HCT116 (cell line): ENCODE results near the gene KDM3B. TPM values are rescaled to one million over a fixed set of nuclear protein-coding genes. Genes with fewer than 3 reads are reported as not detected.

Experiments used
- ATAC-seq: fragments of 200-7000 bp; cut with Tn5 transposase; 2 replicates; pipeline ENCODE4 v1.9.1; 2020; ENCODE audit warnings: mild to moderate bottlenecking, moderate library complexity
- BruUV-seq: library from RNA; stranded (reverse); fragments of 400-500 nt; replicated peaks from 2 replicates; lab custom pipeline; 2021; lab: Mats Ljungman, UMichigan
- CTCF ChIA-PET: fragments of 300-600 bp; sonication (Branson Sonifier 250); formaldehyde crosslinking; loops from one replicate; lab custom pipeline; 2021; ENCODE audit warnings: antibody characterized with exemption; lab: Charles Lee
- POLR2A ChIA-PET: fragments of 300-600, 350-600 bp; sonication (Branson Sonifier 250); formaldehyde crosslinking; loops from one replicate; lab custom pipeline; 2021; ENCODE audit warnings: antibody characterized with exemption; lab: Charles Lee
- RAD21 ChIA-PET, 2 experiments: fragments of 300-600 bp; sonication (Branson Sonifier 250); formaldehyde crosslinking; loops; one replicate each; lab custom pipeline; 2023; ENCODE audit warnings: low total read pairs in 2 of 2; ENCODE audit not compliant: uncharacterized antibody in 2 of 2, unreplicated experiment in 2 of 2, low non-redundant PET in 1 of 2; lab: Charles Lee
- DNase-seq: peaks from one replicate; pipeline ENCODE4 v3.0.0-alpha.2; 2010; ENCODE audit warnings: low read depth, low spot score
- H2AFZ ChIP-seq: fragments of 200-600 bp; shearing (Covaris generic), sonication (generic); 2 replicates; pipeline ENCODE4 v1.6.1; 2017; ENCODE audit warnings: low read depth, mixed run types, mixed read lengths, antibody characterized with exemption, low read length; ENCODE audit not compliant: poor library complexity, severe bottlenecking
- H3K27ac ChIP-seq: 2 replicates; pipeline ENCODE4 v1.5.1; 2012; ENCODE audit warnings: low read depth, low read length
- H3K27me3 ChIP-seq: fragments of 200-600 bp; sonication (generic); 2 replicates; pipeline ENCODE4 v1.6.1; 2016; ENCODE audit warnings: mixed run types, low read length, mixed read lengths; ENCODE audit not compliant: insufficient read depth
- H3K36me3 ChIP-seq, 2 experiments: fragments of 200-500 bp in 1 of 2; fragments of 200-600 bp in 1 of 2; sonication (Bioruptor generic) in 1 of 2; sonication (generic) in 1 of 2; 2 replicates each; pipeline versions ENCODE4 v1.5.1 to v1.6.1; 2014 to 2016; ENCODE audit warnings: low read length in 2 of 2, inconsistent platforms in 1 of 2, mixed read lengths in 1 of 2, mixed run types in 1 of 2; ENCODE audit not compliant: insufficient read depth in 2 of 2, control insufficient read depth in 1 of 2
- H3K4me1 ChIP-seq, 2 experiments: fragments of 200-600 bp in 1 of 2; sonication (generic) in 1 of 2; 2 replicates each; pipeline versions ENCODE4 v1.5.1 to v1.6.1; 2012 to 2017; ENCODE audit warnings: low read length in 2 of 2, inconsistent platforms in 1 of 2, mild to moderate bottlenecking in 1 of 2, mixed read lengths in 1 of 2, mixed run types in 1 of 2, moderate library complexity in 1 of 2; ENCODE audit not compliant: insufficient read depth in 2 of 2, control insufficient read depth in 1 of 2
- H3K4me2 ChIP-seq: fragments of 200-600 bp; sonication (generic); 2 replicates; pipeline ENCODE4 v1.6.1; 2017; ENCODE audit warnings: mixed run types, low read length, mixed read lengths
- H3K4me3 ChIP-seq, 2 experiments: fragments of 200-600 bp in 1 of 2; sonication (generic) in 1 of 2; replicated peaks in 1 of 2; 2 replicates each; pipeline ENCODE4 v1.5.1; 2011 to 2016; ENCODE audit warnings: low read length in 2 of 2, control low read depth in 1 of 2, low read depth in 1 of 2, mild to moderate bottlenecking in 1 of 2, mixed read lengths in 1 of 2, mixed run types in 1 of 2
- H3K79me2 ChIP-seq: fragments of 200-600 bp; sonication (generic); 2 replicates; pipeline ENCODE4 v1.6.1; 2017; ENCODE audit warnings: mild to moderate bottlenecking, mixed run types, low read length, moderate library complexity, mixed read lengths; ENCODE audit not compliant: insufficient read depth
- H3K9ac ChIP-seq: fragments of 200-600 bp; sonication (generic); 2 replicates; pipeline ENCODE4 v1.6.1; 2016; ENCODE audit warnings: low read length, mixed read lengths
- H3K9me2 ChIP-seq: fragments of 200-600 bp; sonication (generic), shearing (Covaris generic); 2 replicates; pipeline ENCODE4 v1.6.1; 2017; ENCODE audit warnings: mixed run types, mild to moderate bottlenecking, moderate library complexity; ENCODE audit not compliant: insufficient read depth
- H3K9me3 ChIP-seq, 2 experiments: fragments of 200-500 bp in 1 of 2; fragments of 200-600 bp in 1 of 2; sonication (Bioruptor generic) in 1 of 2; sonication (generic) in 1 of 2; 2 replicates each; pipeline ENCODE4 v1.6.1; 2014 to 2017; ENCODE audit warnings: low read length in 2 of 2, mixed read lengths in 2 of 2, inconsistent platforms in 1 of 2, low read depth in 1 of 2, mild to moderate bottlenecking in 1 of 2, mixed run types in 1 of 2, moderate library complexity in 1 of 2; ENCODE audit not compliant: control insufficient read depth in 1 of 2, insufficient read depth in 1 of 2
- H4K20me1 ChIP-seq: fragments of 200-600 bp; sonication (generic), shearing (Covaris generic); 2 replicates; pipeline ENCODE4 v1.6.1; 2017; ENCODE audit warnings: mixed run types, mild to moderate bottlenecking, moderate library complexity; ENCODE audit not compliant: insufficient read depth
- CBX3 ChIP-seq: IDR thresholded peaks from 2 replicates; pipeline ENCODE4 v1.6.1; 2012; ENCODE audit warnings: low read depth
- ELF1 ChIP-seq: IDR thresholded peaks from 2 replicates; pipeline ENCODE4 v1.6.1; 2012; ENCODE audit warnings: low read depth, borderline replicate concordance
- EZH2 ChIP-seq: fragments of 200-600 bp; sonication (generic); IDR thresholded peaks from 2 replicates; pipeline ENCODE4 v1.6.1; 2017; ENCODE audit warnings: antibody characterized with exemption, mixed run types
- EZH2phosphoT487 ChIP-seq: fragments of 200-600 bp; IDR thresholded peaks from 2 replicates; pipeline ENCODE4 v1.6.1; 2018; ENCODE audit warnings: antibody characterized with exemption, borderline replicate concordance
- FOSL1 ChIP-seq: IDR thresholded peaks from 2 replicates; pipeline ENCODE4 v1.6.1; 2012; ENCODE audit warnings: low read depth
- JUND ChIP-seq: IDR thresholded peaks from 2 replicates; pipeline ENCODE4 v1.6.1; 2012
- POLR2A ChIP-seq: IDR thresholded peaks from 2 replicates; pipeline ENCODE4 v1.7.0; 2011; ENCODE audit warnings: borderline replicate concordance; ENCODE audit not compliant: insufficient read depth, insufficient read length; ENCODE audit errors: extremely low read depth
- YY1 ChIP-seq: IDR thresholded peaks from 2 replicates; pipeline ENCODE4 v1.6.1; 2011; ENCODE audit warnings: low read length, low read depth, moderate library complexity, mild to moderate bottlenecking; ENCODE audit not compliant: insufficient replicate concordance; ENCODE audit errors: extremely low read depth
- intact Hi-C: fragments of 100-400 bp; cut with micrococcal nuclease; formaldehyde crosslinking; loops from 2 replicates; pipeline ENCODE4 v1.10.0; 2022
- total RNA-seq: library from RNA; stranded (reverse); gene quantifications from one replicate; pipeline ENCODE4 v1.2.1, GENCODE V29; 2021; ENCODE audit not compliant: unreplicated experiment
- TF ChIP-seq, protein P1 (sequence below), 3 experiments: fragments of 200-600 bp in 1 of 3; sonication (generic) in 1 of 3; IDR thresholded peaks in 2 of 3; conservative IDR thresholded peaks in 1 of 3; 2 replicates each; pipeline ENCODE4 v1.5.1; 2012 to 2017; ENCODE audit warnings: low read depth in 2 of 3, low read length in 2 of 3, antibody characterized with exemption in 1 of 3, borderline replicate concordance in 1 of 3, control low read depth in 1 of 3, mild to moderate bottlenecking in 1 of 3, mixed read lengths in 1 of 3, mixed run types in 1 of 3, moderate library complexity in 1 of 3; ENCODE audit not compliant: insufficient read depth in 1 of 3
- TF ChIP-seq, protein P2 (sequence below): IDR thresholded peaks from 2 replicates; pipeline ENCODE4 v1.6.1; 2012

Gene KDM3B
- total RNA-seq, 1 experiment from 2014 or later, result 65.1 TPM

- no peaks in the 10 kb centered on the region for H3K9me3 ChIP-seq
- H3K36me3 ChIP-seq, result peaks cover 16 to 17% of the 10 kb centered on the region in 2 experiments
- H3K27ac ChIP-seq, result no peak overlapping the region
- no peak for DNase-seq
- H3K4me3 ChIP-seq, result peak overlapping the region in 1 of 2 experiments; percentile 55; a peak in 1 of 4 replicates
- ChIA-PET CTCF (no interaction called here), RAD21 (no interaction called here), POLR2A (interaction anchor here (0.9 kb wide), 1 partner anchor 18 kb away, joined by 3 read pairs; no protein-coding TSS in a partner anchor)
- no peaks in the 10 kb centered on the region for H4K20me1 ChIP-seq
- no peak overlapping the region for H3K9ac ChIP-seq
- peak overlapping the region; percentile 70 for H3K4me2 ChIP-seq
- H3K9me2 ChIP-seq, result no peaks in the 10 kb centered on the region
- intact Hi-C loops, result no loop called here
- no peaks in the 10 kb centered on the region for H3K27me3 ChIP-seq
- peak; percentile 15 for ATAC-seq
- no peak overlapping the region for H2AFZ ChIP-seq
- no peaks in the 10 kb centered on the region for H3K79me2 ChIP-seq
- BruUV-seq, result no TSS peak
- TF ChIP-seq EZH2phosphoT487, result no peak
- no peak for TF ChIP-seq CBX3
- no peak for TF ChIP-seq JUND
- TF ChIP-seq POLR2A, result no peak
- TF ChIP-seq EZH2, result no peak
- no peak for TF ChIP-seq ELF1
- no peak for TF ChIP-seq FOSL1
- TF ChIP-seq YY1, result no peak
- TF ChIP-seq, protein P1, sequence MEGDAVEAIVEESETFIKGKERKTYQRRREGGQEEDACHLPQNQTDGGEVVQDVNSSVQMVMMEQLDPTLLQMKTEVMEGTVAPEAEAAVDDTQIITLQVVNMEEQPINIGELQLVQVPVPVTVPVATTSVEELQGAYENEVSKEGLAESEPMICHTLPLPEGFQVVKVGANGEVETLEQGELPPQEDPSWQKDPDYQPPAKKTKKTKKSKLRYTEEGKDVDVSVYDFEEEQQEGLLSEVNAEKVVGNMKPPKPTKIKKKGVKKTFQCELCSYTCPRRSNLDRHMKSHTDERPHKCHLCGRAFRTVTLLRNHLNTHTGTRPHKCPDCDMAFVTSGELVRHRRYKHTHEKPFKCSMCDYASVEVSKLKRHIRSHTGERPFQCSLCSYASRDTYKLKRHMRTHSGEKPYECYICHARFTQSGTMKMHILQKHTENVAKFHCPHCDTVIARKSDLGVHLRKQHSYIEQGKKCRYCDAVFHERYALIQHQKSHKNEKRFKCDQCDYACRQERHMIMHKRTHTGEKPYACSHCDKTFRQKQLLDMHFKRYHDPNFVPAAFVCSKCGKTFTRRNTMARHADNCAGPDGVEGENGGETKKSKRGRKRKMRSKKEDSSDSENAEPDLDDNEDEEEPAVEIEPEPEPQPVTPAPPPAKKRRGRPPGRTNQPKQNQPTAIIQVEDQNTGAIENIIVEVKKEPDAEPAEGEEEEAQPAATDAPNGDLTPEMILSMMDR (IDR thresholded peaks at IDR 0.05 in 2 of 3, conservative IDR thresholded peaks at IDR 0.05 in 1 of 3; ENCODE audit: borderline replicate concordance in 1 of 3, insufficient read depth in 1 of 3, low read depth in 2 of 3, low read length in 2 of 3), result no peak
- TF ChIP-seq, protein P2, sequence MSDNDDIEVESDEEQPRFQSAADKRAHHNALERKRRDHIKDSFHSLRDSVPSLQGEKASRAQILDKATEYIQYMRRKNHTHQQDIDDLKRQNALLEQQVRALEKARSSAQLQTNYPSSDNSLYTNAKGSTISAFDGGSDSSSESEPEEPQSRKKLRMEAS, result no peak
- H3K4me1 ChIP-seq, result peaks cover 7 to 21% of the 10 kb centered on the region in 2 experiments; a peak in 3 of 4 replicates
Observed at GRCh38 chr5:138438003-138438723, 85.7 kb downstream of the KDM3B start.
